ENCODE data around the gene PWP2. TPM values are rescaled to one million over a fixed set of nuclear protein-coding genes. Genes with fewer than 3 reads are reported as not detected.
"Not testable (repeated sequence)": the region's sequence is repeated elsewhere in the genome, so short reads cannot be mapped to it uniquely, and the experiment has no call there.

The PWP2 gene
- polyA plus RNA-seq, 1 experiment, result 20.5 TPM

DNA sequence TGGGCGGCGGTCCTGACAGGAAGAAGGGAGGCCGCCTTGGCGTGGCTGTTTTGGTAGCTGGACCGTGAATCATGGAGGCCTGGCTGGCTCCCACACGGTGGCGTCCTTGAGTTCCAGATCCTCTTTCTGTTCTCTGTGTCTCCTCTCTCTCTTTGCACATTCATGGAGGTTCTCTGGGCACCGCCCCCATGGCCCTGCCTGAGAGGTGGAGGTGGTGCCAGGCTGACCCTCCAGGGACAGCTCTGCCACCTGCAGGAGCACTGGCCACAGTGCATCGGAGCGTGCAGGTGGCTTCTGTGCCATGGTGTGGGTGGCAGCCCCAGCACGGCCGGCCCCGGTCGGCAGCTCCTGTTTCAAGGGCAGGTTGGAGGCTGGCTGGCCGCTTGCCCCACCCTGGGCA is 30.8 kb downstream of the PWP2 start:
- POLR2A ChIA-PET; H3K36me3 ChIP-seq (ENCODE audit: control insufficient read depth, insufficient read depth, low read length); DNase-seq (ENCODE audit: low read depth); H3K27me3 ChIP-seq (ENCODE audit: control insufficient read depth, insufficient read depth, low read length); H3K4me3 ChIP-seq (ENCODE audit: low read depth, low read length); CTCF ChIA-PET: not testable (repeated sequence)

DNA sequence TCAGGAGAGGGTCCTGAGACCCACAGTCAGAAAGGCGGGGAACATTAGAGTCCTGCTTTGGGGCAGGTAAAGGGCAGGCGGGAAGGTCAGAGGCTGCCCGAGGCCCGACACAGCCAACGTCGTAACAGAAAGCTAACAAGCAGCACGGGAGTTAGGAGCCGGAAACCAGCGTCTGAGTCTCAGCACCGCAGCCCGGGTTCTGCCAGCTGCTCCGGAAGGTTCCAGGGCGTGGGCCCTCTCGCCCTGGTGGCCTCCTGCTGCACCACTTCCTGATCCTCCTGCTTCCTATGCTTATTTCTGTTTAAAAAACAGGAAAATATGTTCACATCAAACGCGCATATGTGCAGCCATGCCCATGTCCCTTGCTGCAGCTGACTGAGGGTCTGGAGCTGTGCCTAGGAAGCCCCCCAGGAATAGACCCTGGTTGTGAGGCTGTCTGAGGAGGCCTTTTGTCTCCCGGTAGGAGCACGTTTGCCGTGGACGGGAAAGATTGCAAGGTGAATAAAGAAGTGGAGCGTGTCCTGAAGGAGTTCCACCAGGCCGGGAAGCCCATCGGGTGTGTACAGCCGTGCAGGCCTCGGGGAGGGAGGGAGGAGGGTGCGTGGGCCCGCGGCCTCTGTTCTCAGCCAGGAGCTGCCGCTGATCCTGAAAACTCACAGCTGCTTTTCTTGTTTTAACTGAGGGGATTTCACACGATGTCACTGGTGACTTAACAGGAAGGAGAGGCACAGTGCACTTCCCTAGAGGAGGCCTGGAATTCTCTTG is 32.8 kb downstream of the PWP2 start:
- H3K4me3 ChIP-seq (ENCODE audit: low read depth, low read length); CTCF ChIA-PET; H3K27me3 ChIP-seq (ENCODE audit: control insufficient read depth, insufficient read depth, low read length); DNase-seq (ENCODE audit: low read depth); H3K36me3 ChIP-seq (ENCODE audit: control insufficient read depth, insufficient read depth, low read length); POLR2A ChIA-PET: not testable (repeated sequence)

DNA sequence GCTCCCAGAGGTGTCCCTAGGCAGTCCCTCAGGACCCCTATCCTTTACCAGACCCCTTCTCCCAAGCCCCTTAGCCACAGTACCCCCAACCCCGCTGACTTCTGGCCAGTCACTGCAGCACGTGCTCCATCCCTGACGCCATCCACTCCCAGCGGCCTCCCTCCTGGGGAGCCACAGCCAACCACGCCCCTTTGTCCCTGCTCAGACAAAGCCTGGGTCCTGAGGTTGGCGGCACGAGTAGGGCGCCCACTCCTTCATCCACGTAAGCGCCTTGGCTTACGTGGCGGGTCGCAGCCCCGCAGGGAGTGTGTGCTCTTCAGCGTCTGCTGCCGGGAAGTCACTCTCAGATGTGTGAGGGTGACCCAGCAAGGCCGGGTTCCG is 33.3 kb downstream of the PWP2 start:
- DNase-seq (ENCODE audit: low read depth); POLR2A ChIA-PET; H3K27me3 ChIP-seq (ENCODE audit: control insufficient read depth, insufficient read depth, low read length); H3K4me3 ChIP-seq (ENCODE audit: low read depth, low read length); H3K36me3 ChIP-seq (ENCODE audit: control insufficient read depth, insufficient read depth, low read length); CTCF ChIA-PET: not testable (repeated sequence)

DNA sequence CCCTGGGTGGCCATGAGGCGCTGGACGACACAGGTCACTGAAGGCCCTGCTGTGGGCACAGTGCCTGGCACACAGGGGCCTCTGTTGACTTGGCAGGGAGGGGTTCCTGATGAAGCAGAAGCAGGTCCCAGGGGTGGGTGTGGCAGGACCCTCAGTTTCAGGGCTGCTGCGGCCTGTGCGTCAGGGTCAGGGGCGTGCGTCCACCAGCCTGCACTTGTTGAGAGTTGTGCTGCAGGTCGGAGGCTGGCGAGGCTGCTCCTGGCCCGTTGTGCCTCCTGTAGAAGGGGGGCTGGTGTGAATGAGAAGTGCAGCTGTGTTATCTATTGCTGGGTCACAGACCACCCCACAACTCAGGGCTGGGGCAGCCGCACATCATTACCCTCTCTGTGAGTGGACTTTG is 35.3 kb downstream of the PWP2 start:
- CTCF ChIA-PET; POLR2A ChIA-PET; H3K4me3 ChIP-seq (ENCODE audit: low read depth, low read length); H3K36me3 ChIP-seq (ENCODE audit: control insufficient read depth, insufficient read depth, low read length); H3K27me3 ChIP-seq (ENCODE audit: control insufficient read depth, insufficient read depth, low read length); DNase-seq (ENCODE audit: low read depth): not testable (repeated sequence)

DNA sequence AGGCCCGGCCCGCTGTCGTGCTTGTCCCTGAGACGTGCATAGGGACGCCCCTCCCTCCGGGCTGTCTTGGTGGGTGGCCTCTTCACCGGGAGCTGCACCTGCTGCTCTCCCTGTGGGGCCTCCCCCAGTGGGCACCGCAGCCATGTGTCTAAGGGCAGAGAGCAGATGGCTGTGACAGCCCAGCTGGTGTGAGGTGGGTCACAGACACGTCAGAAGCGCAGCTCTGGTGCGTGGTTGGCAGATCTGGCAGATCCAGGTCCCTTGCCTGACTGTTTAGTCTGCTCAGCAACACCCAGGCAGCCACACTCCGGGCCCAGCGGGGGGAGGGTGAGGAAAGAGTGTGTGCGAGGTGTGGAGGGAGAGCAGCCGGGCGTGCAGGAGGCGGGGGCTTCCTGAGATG is 36.2 kb downstream of the PWP2 start:
- H3K36me3 ChIP-seq (ENCODE audit: control insufficient read depth, insufficient read depth, low read length); CTCF ChIA-PET; H3K27me3 ChIP-seq (ENCODE audit: control insufficient read depth, insufficient read depth, low read length); DNase-seq (ENCODE audit: low read depth); H3K4me3 ChIP-seq (ENCODE audit: low read depth, low read length); POLR2A ChIA-PET: not testable (repeated sequence)

DNA sequence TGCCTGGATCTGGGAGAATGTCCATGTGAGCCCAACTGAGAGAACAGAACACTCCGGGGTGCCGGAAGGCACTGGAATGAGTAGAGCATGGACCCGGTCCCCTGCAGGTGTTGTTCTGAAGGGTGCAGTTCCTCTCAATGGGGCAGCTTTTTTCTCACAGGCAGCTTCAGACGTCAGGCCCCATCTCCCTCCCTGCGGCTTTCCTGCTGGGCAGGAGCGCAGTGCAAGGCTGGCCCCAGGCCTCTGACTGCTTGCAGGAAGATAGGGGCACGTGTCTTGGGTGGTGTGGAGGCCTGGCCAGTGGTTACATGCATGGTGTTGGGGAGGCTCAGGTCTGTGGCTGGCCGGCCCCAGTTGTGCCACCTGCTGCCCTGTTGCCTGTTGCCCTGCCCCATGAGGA is 36.8 kb downstream of the PWP2 start:
- POLR2A ChIA-PET; H3K36me3 ChIP-seq (ENCODE audit: control insufficient read depth, insufficient read depth, low read length); H3K4me3 ChIP-seq (ENCODE audit: low read depth, low read length); DNase-seq (ENCODE audit: low read depth); H3K27me3 ChIP-seq (ENCODE audit: control insufficient read depth, insufficient read depth, low read length); CTCF ChIA-PET: not testable (repeated sequence)

DNA sequence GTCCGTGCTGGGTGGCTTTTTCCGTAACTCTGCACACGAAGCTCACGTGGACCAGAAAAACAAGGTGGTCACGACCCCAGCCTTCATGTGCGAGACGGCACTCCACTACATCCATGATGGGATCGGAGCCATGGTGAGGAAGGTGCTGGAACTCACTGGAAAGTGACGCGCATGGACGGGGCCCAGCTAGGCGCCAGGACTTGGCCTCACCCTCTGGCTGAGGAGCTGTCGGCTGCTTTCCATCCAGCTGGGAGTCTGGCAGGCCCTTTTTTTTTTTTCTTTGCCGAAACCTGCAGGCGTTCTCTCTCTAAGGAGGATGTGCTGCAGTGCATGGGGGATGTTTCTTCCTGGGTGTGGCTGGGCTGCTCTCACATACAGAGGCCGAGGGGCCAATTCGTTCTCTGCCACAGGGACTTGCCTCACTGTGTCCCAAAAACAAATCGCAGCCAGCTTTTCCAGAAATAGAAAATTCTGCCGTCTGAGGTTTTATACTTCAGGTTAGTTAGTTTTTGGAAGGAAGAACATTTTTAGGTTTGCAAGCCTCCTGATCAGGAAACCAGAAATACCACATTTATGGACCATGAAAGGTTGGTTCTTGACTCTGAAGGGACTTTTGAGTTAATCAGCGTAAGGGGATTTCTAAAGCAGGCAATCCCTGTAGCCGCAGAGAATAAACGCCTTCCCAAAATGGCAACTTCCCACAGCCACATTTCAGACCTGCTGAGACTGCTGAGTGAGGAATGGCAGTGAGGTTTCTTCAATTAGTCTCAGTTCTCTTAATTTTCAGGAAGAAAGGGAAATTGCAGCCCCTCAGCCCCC is 37.8 kb downstream of the PWP2 start:
- DNase-seq (ENCODE audit: low read depth); H3K36me3 ChIP-seq (ENCODE audit: control insufficient read depth, insufficient read depth, low read length); CTCF ChIA-PET; H3K4me3 ChIP-seq (ENCODE audit: low read depth, low read length); H3K27me3 ChIP-seq (ENCODE audit: control insufficient read depth, insufficient read depth, low read length); POLR2A ChIA-PET: not testable (repeated sequence)

DNA sequence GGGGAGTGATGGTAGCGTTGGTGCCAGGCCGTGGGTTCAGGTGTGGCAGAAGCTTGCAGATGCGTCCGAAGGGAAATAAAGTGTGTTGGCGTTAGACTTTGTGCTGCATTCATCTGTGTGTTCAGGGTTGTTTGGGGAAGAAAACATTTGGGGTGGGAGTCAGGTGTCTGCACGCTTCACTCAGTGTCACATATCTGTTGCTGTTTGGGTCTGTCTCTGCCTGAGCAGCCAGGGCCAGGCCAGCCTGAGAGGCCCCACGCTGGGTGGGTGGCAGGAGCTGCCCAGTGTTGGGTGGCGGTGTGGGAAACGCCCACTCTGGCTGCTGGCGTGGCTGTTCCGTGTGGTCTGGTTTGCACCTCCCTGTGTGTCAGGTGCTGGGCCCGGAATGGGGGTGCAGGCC is 38.4 kb downstream of the PWP2 start:
- H3K4me3 ChIP-seq (ENCODE audit: low read depth, low read length); POLR2A ChIA-PET; H3K27me3 ChIP-seq (ENCODE audit: control insufficient read depth, insufficient read depth, low read length); DNase-seq (ENCODE audit: low read depth); H3K36me3 ChIP-seq (ENCODE audit: control insufficient read depth, insufficient read depth, low read length); CTCF ChIA-PET: not testable (repeated sequence)

DNA sequence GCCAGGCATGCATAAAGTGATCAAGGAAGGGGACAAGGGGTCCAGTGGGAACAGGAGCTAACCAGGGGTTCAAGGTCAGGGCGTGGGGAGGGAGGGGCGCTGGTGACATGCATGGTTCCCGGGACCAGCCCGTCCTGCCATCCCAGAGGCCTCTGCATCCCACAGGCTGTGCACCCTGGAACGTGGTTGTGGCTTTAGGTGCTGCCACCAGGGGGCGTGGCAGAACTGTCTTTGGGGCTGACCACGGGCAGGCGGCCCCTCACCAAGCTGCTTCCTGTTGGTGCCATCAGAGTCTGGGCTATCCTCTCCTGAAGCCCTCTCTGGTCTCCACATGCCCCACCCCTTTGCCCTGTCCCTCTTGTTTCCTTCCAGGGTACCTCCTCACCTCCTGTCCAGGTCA is 39.9 kb downstream of the PWP2 start:
- POLR2A ChIA-PET; H3K4me3 ChIP-seq (ENCODE audit: low read depth, low read length): not testable (repeated sequence)

DNA sequence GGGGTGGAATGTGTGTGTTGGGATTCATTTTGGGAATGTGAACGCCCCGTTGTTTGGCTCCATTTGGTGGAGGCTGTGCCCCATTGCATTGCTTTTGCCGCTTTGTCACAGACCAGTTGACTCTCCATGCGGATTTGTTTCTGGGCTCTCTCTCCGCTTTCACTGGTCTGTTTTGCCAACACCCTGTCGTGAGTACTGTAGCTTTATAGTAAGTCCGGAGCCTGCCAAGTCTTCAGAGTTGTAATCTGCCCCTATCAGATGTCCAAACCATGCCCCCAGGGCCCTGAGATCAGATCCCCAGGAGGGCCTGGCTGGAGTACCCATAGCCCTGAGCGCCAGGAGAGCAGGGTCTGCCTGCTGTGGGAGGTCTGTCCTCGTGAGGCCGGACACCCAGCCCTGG is 43.1 kb downstream of the PWP2 start:
- H3K4me3 ChIP-seq (ENCODE audit: low read depth, low read length); DNase-seq (ENCODE audit: low read depth); CTCF ChIA-PET; H3K27me3 ChIP-seq (ENCODE audit: control insufficient read depth, insufficient read depth, low read length); H3K36me3 ChIP-seq (ENCODE audit: control insufficient read depth, insufficient read depth, low read length); POLR2A ChIA-PET: not testable (repeated sequence)

More for the DNA sequence above, 39.9 kb downstream of the PWP2 start:
- H3K36me3 ChIP-seq (ENCODE audit: control insufficient read depth, insufficient read depth, low read length); CTCF ChIA-PET; DNase-seq (ENCODE audit: low read depth); H3K27me3 ChIP-seq (ENCODE audit: control insufficient read depth, insufficient read depth, low read length): not testable (repeated sequence)

DNA sequence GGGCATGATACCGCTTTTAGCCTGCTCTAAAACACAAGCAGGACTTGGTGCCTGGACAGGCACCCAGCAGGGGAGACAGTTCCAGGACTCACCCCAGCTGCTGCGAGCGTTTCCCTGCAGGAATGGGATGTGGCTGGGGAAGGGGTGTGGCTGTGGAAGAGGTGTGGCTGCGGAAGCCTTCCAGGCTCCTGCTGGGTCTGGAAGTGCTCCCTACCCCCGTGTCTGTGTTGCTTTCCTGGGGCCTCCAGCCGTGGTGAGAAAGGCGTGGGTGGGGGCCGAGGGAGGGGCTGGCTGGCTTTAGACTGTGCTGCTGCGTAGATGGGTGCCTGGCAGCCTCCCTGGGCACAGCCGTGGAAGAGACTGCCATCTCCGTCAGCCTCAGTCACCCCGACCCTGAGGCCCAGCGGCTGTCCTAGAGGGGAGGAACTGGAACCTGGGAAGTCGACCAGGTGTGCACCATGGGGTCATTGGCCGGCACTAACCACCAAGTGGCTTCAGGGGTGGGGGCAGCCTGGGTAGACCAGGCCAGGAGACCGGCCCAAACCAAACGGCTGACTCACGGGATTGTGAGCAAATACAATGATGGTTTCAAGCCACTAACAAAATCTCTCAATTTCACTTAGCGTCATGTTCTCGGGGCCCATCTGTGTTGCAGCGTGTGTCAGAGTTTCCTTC is 46.2 kb downstream of the PWP2 start:
- POLR2A ChIA-PET; H3K27me3 ChIP-seq (ENCODE audit: control insufficient read depth, insufficient read depth, low read length); H3K36me3 ChIP-seq (ENCODE audit: control insufficient read depth, insufficient read depth, low read length); H3K4me3 ChIP-seq (ENCODE audit: low read depth, low read length); DNase-seq (ENCODE audit: low read depth); CTCF ChIA-PET: not testable (repeated sequence)

DNA sequence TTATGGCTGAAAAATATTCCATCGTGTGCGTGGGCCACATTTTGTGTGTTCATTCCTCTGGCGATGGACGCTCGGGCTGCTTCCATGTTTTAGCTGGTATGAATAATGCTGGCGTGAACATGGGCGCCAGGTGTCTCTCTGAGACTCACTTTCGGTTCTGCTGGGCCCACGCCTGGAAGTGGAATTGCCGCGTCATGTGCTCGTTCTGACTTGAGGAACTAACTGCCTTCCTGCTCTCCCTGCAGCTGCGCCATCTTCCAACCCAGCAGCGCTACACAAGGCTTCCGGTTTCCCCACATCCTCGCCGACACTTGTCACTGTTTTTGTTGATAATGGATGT is 46.7 kb downstream of the PWP2 start:
- POLR2A ChIA-PET; H3K27me3 ChIP-seq (ENCODE audit: control insufficient read depth, insufficient read depth, low read length): not testable (repeated sequence)

DNA sequence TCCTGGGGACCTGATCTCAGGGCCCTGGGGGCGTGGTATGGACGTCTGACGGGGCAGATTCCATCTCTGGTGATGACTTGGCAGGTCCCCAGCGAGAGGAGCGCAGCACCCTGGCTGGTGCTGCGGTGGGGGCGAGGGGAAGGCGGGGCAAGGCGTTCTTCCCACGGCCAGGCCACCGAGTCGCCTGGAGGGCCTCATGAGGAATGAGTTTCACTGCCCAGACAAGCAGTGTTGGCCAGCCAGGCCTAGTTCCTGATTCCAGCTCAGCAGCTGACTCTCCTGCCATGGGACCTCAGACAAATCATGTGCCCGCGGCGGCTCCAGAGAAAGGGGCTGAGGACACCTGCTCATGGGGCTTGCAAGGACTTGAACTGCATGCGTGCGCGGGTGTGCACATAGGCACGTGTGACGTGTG is 47.6 kb downstream of the PWP2 start:
- H3K27me3 ChIP-seq (ENCODE audit: control insufficient read depth, insufficient read depth, low read length); H3K4me3 ChIP-seq (ENCODE audit: low read depth, low read length); CTCF ChIA-PET; POLR2A ChIA-PET; H3K36me3 ChIP-seq (ENCODE audit: control insufficient read depth, insufficient read depth, low read length); DNase-seq (ENCODE audit: low read depth): not testable (repeated sequence)

More for the DNA sequence above, 46.7 kb downstream of the PWP2 start:
- DNase-seq (ENCODE audit: low read depth); H3K4me3 ChIP-seq (ENCODE audit: low read depth, low read length); CTCF ChIA-PET; H3K36me3 ChIP-seq (ENCODE audit: control insufficient read depth, insufficient read depth, low read length): not testable (repeated sequence)
